CD4-positive, alpha-beta T cell treated with Interleukin-6 for 4 hours (primary cell): Measurements from ENCODE around the gene SDHB.
"Not testable (repeated sequence)": the region's sequence is repeated elsewhere in the genome, so short reads cannot be mapped to it uniquely, and the experiment has no call there.

Experiments used
- DNase-seq: peaks from one replicate; pipeline ENCODE4 v3.0.0-alpha.2; 2020; ENCODE audit warnings: mixed read lengths

The SDHB gene

GRCh38 chr1:17071794-17072193, 18.0 kb upstream of the SDHB start:
- DNase-seq, result no peak

DNA sequence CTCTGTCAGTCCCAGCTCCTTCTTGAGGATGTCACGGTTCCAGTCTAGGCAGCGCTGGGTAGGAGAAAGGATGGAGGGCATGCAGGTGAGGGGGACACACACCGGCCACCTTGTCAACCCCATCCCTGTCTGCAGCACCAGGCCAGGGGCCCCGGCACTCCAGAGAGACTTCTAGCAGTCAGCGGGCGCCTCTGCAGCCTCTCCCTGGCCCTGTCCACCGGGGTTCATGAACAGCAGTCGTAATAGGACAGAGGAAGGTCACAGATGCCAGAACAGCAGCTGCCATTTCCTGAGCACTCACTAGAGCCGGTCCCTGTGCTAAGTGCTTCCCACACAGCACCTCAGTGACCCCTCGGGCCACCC, 16.3 kb upstream of the SDHB start:
- no peak for DNase-seq

DNA sequence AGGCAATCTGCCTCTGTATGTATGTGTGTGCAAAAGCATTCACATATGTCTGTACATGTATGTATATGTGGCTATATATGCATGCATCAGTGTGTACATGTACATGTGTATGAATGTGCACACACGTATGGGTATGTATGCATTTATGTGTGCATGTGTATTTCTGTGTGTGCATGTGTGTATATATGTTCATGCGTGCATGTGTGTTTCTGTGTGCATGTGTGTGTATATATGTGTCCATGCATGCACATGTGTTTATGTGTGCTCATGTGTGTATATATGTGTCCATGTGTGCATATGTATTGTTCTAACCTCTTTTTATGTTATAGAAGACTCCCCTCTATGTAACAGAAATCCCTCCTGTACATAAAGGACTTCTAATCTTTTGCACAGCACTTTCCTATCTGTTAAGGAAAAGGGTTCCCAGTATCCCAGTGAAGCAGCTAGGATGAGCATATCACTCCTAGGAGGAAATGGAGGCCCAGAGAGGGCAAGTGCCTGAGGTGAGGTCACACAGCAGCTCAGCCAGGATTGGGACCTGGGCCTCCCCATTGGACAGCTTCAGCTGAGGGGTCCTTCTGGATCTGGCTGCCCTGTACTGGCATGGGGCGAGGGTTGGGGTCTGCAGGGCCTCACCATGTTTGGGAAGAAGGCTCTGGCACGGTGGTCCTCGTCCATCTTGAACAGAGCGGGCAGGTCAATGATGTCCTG, 15.8 kb upstream of the SDHB start:
- DNase-seq, result no peak

- no peak for DNase-seq
Measured at GRCh38 chr1:17068789-17069188, 15.0 kb upstream of the SDHB start.

DNA sequence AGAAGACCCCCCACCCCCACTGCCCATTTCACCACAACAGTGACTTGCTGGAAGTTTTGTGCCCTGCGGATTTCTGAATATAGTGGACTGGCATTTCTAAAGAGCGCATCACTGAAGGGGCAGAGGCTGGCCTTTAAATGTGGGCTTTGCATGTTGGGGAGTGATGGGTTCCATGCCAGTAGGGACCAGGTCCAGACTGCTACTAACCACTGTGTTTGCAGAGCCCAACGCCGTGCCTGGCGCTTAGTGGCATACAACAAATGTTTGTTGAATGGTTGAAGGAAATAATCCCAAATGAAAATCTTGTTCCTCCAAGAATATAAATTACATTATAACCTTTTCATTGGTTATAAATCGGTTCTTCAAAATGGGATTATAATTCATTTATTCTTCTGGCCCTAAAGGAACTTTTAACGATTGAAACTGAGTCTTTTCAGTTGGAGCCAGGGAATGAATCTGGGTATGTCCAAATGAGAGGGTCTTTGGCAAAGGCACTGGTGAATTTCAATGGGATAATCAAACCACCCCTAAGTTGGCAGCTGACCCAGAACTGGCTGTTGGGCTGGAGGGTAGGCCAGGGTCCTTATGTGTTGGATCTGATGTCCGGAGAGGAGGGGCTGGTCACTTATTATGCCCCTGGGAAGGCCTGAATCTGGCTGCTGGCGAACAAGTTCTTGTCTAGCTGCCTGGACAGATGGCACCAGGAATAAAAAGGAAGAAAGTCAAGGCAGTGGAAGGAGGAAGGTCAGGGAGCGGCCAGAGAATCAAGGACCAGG, 13.8 kb upstream of the SDHB start:
- DNase-seq, result no peak

- no peak for DNase-seq
Measured at GRCh38 chr1:17067069-17067426, 13.2 kb upstream of the SDHB start.

DNA sequence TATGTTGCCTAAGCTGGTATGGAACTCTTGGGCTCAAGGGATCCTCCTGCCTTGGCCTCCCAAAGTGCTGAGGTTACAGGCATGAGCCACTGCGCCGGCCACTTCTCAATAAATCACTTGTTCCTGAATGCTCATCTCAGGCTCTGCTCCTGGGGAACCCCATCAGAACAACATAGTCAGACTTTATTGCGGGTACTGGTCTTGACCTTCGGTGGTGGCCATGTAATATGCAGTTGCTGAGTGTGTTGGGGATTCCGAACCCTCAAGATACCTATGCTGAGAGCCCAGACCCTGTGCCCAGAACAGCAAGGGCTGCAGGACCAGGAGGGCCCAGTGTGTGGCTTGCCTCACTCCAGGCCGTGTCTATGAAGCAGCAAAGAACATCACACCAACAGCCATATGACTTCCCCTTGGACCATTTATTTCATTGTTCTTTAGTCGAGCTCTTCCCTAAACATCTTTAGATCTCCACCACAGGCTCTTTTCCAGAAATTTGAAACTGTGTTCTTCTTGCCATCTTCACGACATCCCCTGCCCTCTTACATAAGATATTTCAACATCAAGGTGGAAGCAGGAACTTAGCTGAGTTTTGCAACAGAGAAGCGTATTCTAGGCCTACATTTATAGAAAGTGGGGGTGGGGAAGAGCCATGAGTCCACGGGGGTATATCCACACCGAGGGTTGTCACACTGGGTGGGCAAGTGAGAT, 12.7 kb upstream of the SDHB start:
- DNase-seq, result no peak

- no peak for DNase-seq
Measured at GRCh38 chr1:17065666-17066065, 11.8 kb upstream of the SDHB start.

GRCh38 chr1:17062751-17063150, 8.9 kb upstream of the SDHB start:
- not testable (repeated sequence) for DNase-seq

DNA sequence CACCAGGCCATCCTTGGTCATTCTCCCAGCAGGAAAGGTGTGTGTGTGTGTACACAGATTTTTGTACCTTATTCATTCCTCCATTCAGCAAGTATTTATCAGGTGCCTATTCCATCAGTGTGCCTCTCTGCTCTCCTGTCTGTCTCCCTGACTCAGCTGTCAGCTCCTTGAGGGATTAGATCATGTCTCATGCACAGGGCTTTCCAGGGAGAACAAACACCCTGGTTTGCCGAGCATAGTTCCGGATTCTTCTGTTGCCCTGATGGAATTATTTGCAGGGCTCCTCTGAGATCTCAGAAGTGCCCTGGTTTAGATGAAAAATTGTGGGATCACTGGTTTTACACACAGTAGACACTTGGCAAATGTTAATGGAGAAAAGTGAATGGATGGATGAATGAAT, 8.1 kb upstream of the SDHB start:
- no peak for DNase-seq

DNA sequence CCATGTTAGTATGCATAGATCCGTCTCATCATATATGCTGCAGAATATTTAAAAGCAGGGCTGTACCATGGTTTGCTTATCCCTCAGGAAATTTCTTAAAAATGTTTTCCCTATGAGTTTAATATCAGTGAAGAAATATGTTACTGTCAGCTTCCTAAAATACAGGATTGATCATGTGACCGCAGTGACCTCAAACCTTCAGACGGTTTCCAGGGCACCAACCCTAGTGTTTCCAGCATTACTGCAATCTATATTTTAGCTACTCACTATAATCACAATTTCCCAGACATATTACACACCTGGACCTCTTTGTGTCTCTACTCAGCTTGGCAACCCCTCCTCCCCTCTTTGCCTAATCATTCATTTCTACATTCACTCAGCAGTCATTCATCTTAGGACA, 7.7 kb upstream of the SDHB start:
- no peak for DNase-seq

GRCh38 chr1:17060306-17060749, 6.5 kb upstream of the SDHB start:
- no peak for DNase-seq

DNA sequence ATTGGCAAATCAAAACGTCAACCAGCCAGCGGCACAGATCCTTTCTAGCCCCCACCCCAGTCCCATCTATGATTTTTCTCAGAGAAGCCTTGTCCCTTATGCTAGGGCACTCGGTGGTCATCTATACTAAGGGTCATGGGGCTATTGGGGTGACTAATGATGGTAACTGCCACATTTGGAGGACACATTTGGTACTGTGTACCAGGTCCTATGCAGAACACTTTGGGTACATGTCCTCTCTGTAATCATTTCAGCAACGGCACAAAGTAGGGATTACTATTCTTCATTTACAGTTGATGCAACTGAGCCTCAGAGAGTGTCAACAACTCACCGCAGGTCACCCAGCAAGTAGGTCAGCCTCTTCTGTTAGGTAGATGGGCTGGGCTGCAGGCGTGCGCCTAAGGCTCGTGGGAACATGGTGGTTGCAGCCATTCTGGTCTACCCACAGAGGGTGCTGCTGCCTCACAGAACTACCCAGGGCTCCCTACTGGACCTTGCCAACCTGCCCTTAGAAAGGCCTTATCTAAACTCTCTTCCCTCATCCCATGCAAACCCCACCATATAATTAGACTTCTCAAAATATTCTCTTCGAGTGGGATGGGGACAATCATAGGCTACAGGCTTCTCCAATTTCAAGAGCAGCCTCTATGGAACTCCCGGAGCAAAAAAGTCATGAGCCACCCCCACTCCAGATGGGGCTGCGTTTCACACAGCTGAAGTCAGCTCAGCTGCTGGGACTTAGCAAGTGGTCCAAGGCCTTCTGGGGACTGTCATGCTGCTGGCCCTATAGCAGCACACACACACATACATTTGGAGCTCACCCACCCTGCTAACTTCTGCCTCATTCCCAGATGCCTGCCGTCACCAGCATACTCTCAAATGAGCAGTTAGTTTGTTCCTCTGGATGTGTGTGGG, 5.8 kb upstream of the SDHB start:
- DNase-seq, result peak; percentile 35

DNA sequence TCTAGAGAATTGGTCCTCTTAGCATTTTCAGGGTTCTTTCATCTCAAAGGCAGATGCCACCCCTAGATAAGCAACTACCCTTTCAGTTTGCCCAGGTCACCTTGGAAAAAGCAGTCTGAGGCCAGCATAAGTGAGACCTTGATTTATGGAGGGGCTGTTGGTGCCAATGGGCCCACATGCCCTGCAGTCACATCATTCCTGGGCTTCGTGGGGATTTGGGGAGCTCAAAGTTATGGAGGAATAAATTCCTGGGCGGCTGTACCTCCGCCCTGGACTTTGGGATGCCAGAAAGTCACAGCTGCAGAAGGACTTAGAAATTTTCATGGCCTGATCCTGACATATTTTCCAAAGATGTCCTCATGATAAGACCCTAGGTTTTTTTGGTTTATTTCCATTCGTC, 2.7 kb upstream of the SDHB start:
- DNase-seq, result no peak

DNA sequence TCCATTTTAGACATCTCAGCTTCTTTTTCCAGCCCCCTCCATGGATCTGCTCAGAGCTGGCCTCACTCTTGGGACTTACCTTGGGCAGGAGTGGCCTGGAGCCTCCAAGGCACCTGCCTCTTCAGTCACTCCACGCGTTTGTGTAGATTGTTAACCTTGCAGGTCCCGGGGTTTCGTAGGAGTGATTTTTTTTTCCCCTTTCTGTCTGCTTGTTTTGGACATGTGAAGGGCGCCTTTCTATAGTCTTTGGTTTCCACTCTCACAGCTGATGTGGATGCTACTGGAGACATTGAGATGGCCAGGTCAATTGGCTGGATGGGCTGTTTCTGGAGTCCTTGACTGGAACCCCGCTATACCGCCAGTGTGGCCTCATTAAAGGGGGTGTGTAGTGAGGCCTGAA, 2.0 kb upstream of the SDHB start:
- DNase-seq, result no peak

- no peak for DNase-seq
Measured at GRCh38 chr1:17053086-17053684, 647 bp downstream of the SDHB start.

DNA sequence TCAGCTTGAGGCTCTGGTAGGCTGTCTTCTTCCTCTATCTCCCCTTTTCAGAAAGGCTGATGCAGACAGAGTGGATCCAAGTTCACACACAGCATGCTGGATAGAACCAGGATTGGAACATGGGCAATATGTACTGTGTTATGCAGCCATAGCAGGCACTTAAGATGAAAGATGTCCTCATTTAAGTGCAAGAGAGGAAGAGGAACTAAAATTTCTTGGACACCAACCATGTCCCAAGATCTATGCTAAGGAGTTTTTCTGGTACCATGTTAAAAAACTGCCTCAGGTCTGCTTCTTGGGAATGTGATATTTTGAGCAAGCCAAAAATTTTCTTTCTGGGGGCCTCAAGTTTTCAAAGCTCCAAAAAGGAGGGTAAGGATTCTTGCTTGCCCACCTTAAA, 1.2 kb downstream of the SDHB start:
- DNase-seq, result no peak

DNA sequence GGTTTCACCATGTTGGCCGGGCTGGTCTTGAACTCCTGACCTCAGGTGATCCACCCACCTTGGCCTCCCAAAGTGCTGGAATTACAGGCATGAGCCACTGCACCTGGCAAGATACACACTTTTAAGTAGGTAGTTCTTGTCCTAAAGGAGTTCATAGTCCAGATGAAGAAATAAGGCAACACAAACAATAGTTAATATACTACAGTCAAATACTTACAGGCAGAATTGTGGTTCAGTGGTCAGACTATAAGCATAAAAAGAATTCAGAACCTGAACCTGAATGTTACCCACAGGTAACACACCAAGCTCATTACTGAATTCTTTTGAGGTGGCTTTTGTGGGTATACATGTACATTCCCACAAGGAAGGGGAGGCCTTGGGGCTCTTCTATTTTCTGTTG, 1.8 kb downstream of the SDHB start:
- DNase-seq, result no peak

DNA sequence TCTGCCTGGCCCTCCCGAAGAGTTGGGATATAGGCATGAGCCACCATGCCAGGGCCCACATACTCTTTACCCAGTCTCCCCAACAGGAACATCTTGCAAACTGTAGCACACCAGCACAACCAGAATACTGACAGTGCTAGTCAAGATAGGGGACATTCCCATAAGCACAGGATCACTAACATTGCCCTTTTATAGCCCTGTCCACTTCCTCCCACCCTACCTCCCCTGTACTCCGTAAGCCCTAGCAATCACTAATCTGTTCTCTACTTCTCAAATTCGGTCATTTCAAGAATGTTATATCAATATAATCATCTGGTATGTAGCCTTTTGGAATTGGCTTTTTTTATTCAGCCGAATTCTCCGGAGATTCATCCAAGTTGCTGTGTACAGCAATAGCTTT, 5.9 kb downstream of the SDHB start:
- no peak for DNase-seq

GRCh38 chr1:17046334-17046657, 7.5 kb downstream of the SDHB start:
- DNase-seq, result no peak

GRCh38 chr1:17045634-17046333, 8.0 kb downstream of the SDHB start:
- DNase-seq, result no peak

DNA sequence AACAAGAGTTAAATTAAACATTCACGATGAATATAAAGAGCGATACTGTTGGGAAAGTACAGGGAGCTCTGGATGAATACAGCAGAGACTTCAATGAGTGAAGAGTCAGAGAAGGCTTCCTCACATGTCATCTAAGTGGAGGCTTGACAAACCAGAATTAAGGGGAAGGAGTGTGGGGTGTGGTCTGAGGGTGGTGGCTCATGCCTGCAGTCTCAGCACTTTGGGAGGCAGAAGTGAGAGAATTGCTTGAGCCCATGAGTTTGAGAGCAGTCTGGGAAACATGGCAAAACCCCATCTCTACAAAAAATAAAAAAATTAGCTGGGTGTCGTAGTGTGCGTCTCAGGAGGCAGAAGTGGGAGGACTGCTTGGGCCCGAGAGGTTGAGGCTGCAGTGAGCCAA, 8.7 kb downstream of the SDHB start:
- DNase-seq, result no peak
